Prostate gland (tissue), 2 donors: ENCODE measurements around the gene TMEM271. TPM values are rescaled to one million over a fixed set of nuclear protein-coding genes. Genes with fewer than 3 reads are reported as not detected.

ENCODE experiments used
- DNase-seq: peaks from one replicate; pipeline ENCODE4 v3.0.0-alpha.2; 2019; ENCODE audit warnings: low spot score
- H3K27ac ChIP-seq, 2 donors: fragments of 200-600 bp; sonication (generic); 2 replicates each; pipeline ENCODE4 v1.5.1; 2017 to 2019
- H3K27me3 ChIP-seq: fragments of 200-600 bp; sonication (generic); replicated peaks from 2 replicates; pipeline ENCODE4 v1.5.1; 2019; ENCODE audit not compliant: insufficient read depth
- H3K36me3 ChIP-seq, 2 donors: fragments of 200-600 bp; sonication (generic); 1 replicate in 1 of 2; 2 replicates in 1 of 2; pipeline versions ENCODE4 v1.5.1 to v1.8.1; 2017 to 2019
- H3K4me1 ChIP-seq: fragments of 200-600 bp; sonication (generic); replicated peaks from 2 replicates; pipeline ENCODE4 v1.5.1; 2019
- H3K4me3 ChIP-seq, 2 donors: fragments of 200-600 bp; sonication (generic); 2 replicates each; pipeline ENCODE4 v1.5.1; 2017 to 2019
- H3K9me3 ChIP-seq: fragments of 200-600 bp; sonication (generic); 2 replicates; pipeline ENCODE4 v1.5.1; 2017
- CTCF ChIP-seq, 4 experiments: fragments of 200-600 bp in 2 of 4; fragments of 450-650 bp in 2 of 4; sonication (generic) in 2 of 4; IDR thresholded peaks; 1 replicate in 3 of 4; 2 replicates in 1 of 4; pipeline ENCODE4 v1.5.1; 2016 to 2019; ENCODE audit warnings: antibody characterized with exemption in 4 of 4, mild to moderate bottlenecking in 2 of 4, moderate library complexity in 2 of 4
- POLR2A ChIP-seq: fragments of 450-650 bp; IDR thresholded peaks from one replicate; pipeline ENCODE4 v1.6.1; 2016; ENCODE audit warnings: antibody characterized with exemption, mild to moderate bottlenecking
- POLR2AphosphoS5 ChIP-seq: sonication (generic); formaldehyde crosslinking; IDR thresholded peaks from one replicate; pipeline ENCODE4 v1.6.1; 2017; ENCODE audit warnings: antibody characterized with exemption
- WGBS: methylation state at CpG from one replicate; pipeline ENCODE4 v1.1.5; 2018; 5-methylcytosine and 5-hydroxymethylcytosine counted together
- intact Hi-C: fragments of 100-400 bp; cut with DNase I; formaldehyde crosslinking; loops from one replicate; pipeline ENCODE4 v1.14.2; 2022
- total RNA-seq, 2 donors: library from RNA; depleted of rRNA; stranded (reverse); fragments of >200 nt; gene quantifications; one replicate each; pipeline ENCODE4 v1.1.0, GENCODE V29; 2016

The TMEM271 gene
- total RNA-seq, 2 donors from 2014 or later = 0.91 TPM; not detected in 1

DNA sequence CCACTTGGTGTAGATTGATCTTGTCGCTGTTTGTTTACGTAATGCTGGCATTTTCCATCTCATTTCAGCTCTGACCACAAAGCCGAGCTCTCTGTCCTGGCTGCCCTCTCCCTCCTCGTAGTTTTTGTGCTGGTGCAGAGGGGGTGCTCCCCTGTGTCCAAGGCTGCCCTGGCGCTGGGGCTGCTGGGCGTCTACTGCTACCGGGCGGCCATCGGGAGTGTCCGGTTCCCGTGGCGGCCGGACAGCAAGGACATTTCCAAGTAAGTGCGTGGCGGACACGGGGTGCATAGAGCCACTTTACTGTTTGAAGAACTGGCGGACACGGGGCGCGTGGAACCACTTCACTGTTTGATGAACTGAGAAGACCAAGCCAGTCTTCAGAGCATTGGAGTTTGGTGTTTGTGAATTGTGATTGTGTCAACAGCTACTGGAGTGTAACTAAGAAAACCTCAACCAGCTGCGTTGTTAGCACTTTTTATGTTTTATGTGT is 49.1 kb downstream of the TMEM271 start:
- WGBS = 95% methylated on average over 21 of the region's 21 CpGs

GRCh38 chr4:526189-526909 is 49.7 kb downstream of the TMEM271 start:
- DNase-seq = no peak
- WGBS = 95% methylated on average over 22 of the region's 22 CpGs
- TF ChIP-seq CTCF (IDR thresholded peaks at IDR 0.05) (no peak), POLR2AphosphoS5 (no peak), POLR2A (no peak)
- intact Hi-C loops = no loop called here
- Histone ChIP-seq H3K27me3 (no peaks in the 10 kb centered on the region), H3K27ac (no peak overlapping the region), H3K4me1 (no peaks in the 10 kb centered on the region), H3K4me3 (no peak overlapping the region), H3K9me3 (no peaks in the 10 kb centered on the region), H3K36me3 (no peaks in the 10 kb centered on the region)

More for the DNA sequence above, 49.1 kb downstream of the TMEM271 start:
- no peaks in the 10 kb centered on the region for H3K9me3 ChIP-seq
- no peaks in the 10 kb centered on the region for H3K27me3 ChIP-seq
- H3K27ac ChIP-seq = no peak overlapping the region
- H3K4me1 ChIP-seq = no peaks in the 10 kb centered on the region
- H3K4me3 ChIP-seq = no peak overlapping the region
- TF ChIP-seq POLR2AphosphoS5 (no peak), CTCF (IDR thresholded peaks at IDR 0.05) (no peak), POLR2A (no peak)
- no peak for DNase-seq
- intact Hi-C loops = no loop called here
- no peaks in the 10 kb centered on the region for H3K36me3 ChIP-seq

DNA sequence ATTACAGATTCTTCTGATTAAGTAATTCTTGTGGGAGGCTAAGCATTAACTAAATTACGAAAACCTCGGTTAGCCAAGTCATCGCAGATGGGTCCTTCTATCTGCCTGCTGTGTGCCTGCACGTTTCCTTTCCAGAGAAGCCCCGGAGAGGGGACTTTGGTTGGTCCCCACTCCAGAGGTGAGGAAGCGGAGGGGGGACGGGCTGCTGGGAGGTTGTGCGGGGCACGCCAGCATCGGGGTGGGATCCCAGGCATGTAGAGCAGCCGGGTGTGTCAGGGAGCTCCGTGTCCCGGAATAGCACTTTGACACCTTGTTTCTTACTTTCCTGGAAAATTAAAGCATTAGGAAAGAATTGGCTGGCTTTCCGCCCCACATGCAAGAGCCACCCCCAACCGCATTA is 50.4 kb downstream of the TMEM271 start:
- Histone ChIP-seq H3K27ac (no peak overlapping the region), H3K36me3 (no peaks in the 10 kb centered on the region), H3K27me3 (no peaks in the 10 kb centered on the region), H3K9me3 (no peaks in the 10 kb centered on the region), H3K4me1 (no peaks in the 10 kb centered on the region), H3K4me3 (no peak overlapping the region)
- intact Hi-C loops = no loop called here
- 97% methylated on average over 15 of the region's 15 CpGs for WGBS
- TF ChIP-seq POLR2A (no peak), POLR2AphosphoS5 (no peak)
- no peak for DNase-seq

GRCh38 chr4:524196-524595 is 51.9 kb downstream of the TMEM271 start:
- TF ChIP-seq CTCF (IDR thresholded peaks at IDR 0.05) (no peak), POLR2AphosphoS5 (no peak), POLR2A (no peak)
- WGBS = 93% methylated on average over 15 of the region's 15 CpGs
- Histone ChIP-seq H3K27me3 (no peaks in the 10 kb centered on the region), H3K9me3 (no peaks in the 10 kb centered on the region), H3K4me1 (no peaks in the 10 kb centered on the region), H3K4me3 (no peak overlapping the region), H3K36me3 (no peaks in the 10 kb centered on the region), H3K27ac (no peak overlapping the region)
- DNase-seq = no peak
- intact Hi-C loops = no loop called here

Other genes starting within 250 kb of the TMEM271 start
- gene ZNF141, start 238.5 kb downstream of the TMEM271 start, total RNA-seq = 10 to 100 TPM; 17.2 to 32.2 TPM
- 10 to 100 TPM; 18.4 to 28.2 TPM for gene ZNF721, start 77.1 kb downstream of the TMEM271 start, total RNA-seq
- gene PIGG, start 77.1 kb downstream of the TMEM271 start, total RNA-seq = 10 to 100 TPM; 42.8 to 73.3 TPM
- 1 to 10 TPM; 8.0 to 9.3 TPM for gene PDE6B, start 49.3 kb upstream of the TMEM271 start, total RNA-seq
- 100 to 1,000 TPM; 148 to 313 TPM for gene ATP5ME, start 98.0 kb upstream of the TMEM271 start, total RNA-seq
- 10 to 100 TPM; 14.6 to 25.7 TPM for gene MYL5, start 98.2 kb upstream of the TMEM271 start, total RNA-seq
- 10 to 100 TPM in 1 of 2 donors, 1 to 10 TPM in 1; 2.6 to 11.0 TPM for gene SLC49A3, start 112.9 kb upstream of the TMEM271 start, total RNA-seq
- 100 to 1,000 TPM in 1 of 2 donors, 10 to 100 TPM in 1; 59.0 to 135 TPM for gene PCGF3, start 129.5 kb upstream of the TMEM271 start, total RNA-seq
- gene CPLX1, start 249.8 kb upstream of the TMEM271 start, total RNA-seq = 1 to 10 TPM; 2.5 to 4.4 TPM